Panc1 (cell line): ENCODE results near the gene SLFNL1.

Experiments
- CTCF ChIP-seq: fragments of 450-650 bp; IDR thresholded peaks from 2 replicates; pipeline ENCODE4 v1.5.1; 2017; ENCODE audit warnings: mild to moderate bottlenecking
- POLR2AphosphoS5 ChIP-seq: IDR thresholded peaks from 2 replicates; pipeline ENCODE4 v1.6.1; 2012; ENCODE audit warnings: mild to moderate bottlenecking, low read depth, low read length, moderate library complexity
- SIN3A ChIP-seq: IDR thresholded peaks from 2 replicates; pipeline ENCODE4 v1.6.1; 2012; ENCODE audit warnings: low read depth, mild to moderate bottlenecking, low read length, moderate library complexity, borderline replicate concordance; ENCODE audit not compliant: insufficient read depth

GRCh38 chr1:40984531-40984930 is 37.0 kb downstream of the SLFNL1 start:
- TF ChIP-seq CTCF, result no peak
- no peak for TF ChIP-seq POLR2AphosphoS5
- TF ChIP-seq SIN3A, result no peak
